ENCODE data around the gene TNIP3. TPM values are rescaled to one million over a fixed set of nuclear protein-coding genes. Genes with fewer than 3 reads are reported as not detected.

Gene TNIP3
- total RNA-seq, 4 donors from 2014 or later = 0.81 TPM; not detected in 3

- H3K4me3 ChIP-seq = no peak overlapping the region
- no peaks in the 10 kb centered on the region for H3K27me3 ChIP-seq
- no peaks in the 10 kb centered on the region for H3K4me1 ChIP-seq
- no peak overlapping the region for H3K27ac ChIP-seq
- no peaks in the 10 kb centered on the region for H3K9me3 ChIP-seq
- TF ChIP-seq POLR2A (IDR thresholded peaks at IDR 0.05) (no peak), POLR2AphosphoS5 (IDR thresholded peaks at IDR 0.05) (no peak), EP300 (IDR thresholded peaks at IDR 0.05) (no peak), CTCF (IDR thresholded peaks at IDR 0.05) (no peak)
- ATAC-seq = no peak
- WGBS, 2 donors (ENCODE audit: low coverage in 1 of 2) = 61 to 77% methylated on average over 3 of the region's 3 CpGs
- no peaks in the 10 kb centered on the region for H3K36me3 ChIP-seq
Measured at GRCh38 chr4:121200795-121201472, 36.8 kb upstream of the TNIP3 start.

DNA sequence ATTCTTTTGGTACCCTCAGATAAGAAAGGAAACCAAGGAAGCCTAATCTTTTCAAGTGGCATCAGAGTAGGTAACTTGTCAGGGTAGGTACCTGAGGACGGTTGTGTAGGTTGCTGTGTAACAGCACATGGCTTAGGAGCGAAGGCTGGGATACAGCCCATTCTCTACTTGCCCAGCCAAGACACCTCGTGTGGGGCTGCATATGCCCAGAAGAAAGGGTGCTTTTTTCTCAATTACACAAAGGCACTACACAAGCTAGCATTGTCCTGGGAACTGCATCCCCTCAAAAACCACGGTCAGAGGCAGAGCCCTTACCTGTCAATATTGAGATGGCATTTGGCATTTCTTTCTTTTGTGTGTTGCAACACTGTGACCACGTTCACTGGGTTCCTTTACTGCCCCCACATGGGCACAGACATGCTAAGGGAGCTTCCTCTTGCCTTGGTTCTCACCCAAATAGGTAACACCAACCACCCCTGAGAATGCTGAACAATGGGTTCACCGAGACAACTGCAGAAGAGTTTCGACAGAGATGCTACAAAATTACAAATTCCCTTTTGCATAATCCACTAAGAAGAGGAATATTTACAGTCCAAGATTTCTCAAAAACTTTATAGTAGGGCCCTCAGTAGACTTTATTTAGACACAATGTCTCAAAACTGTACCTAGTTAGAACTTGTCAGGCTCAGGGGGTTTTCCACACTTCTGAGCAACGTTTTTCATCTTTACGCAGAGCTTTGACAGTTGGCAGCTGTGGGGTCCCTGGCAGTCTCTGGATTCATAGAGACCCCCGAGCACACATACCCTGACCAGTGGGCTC is 35.8 kb upstream of the TNIP3 start:
- no peaks in the 10 kb centered on the region for H3K4me1 ChIP-seq
- 72 to 76% methylated on average over 8 to 10 of the region's 10 CpGs for WGBS, 2 donors (ENCODE audit: low coverage in 1 of 2)
- TF ChIP-seq EP300 (IDR thresholded peaks at IDR 0.05) = no peak
- TF ChIP-seq CTCF (IDR thresholded peaks at IDR 0.05) = no peak
- TF ChIP-seq POLR2AphosphoS5 (IDR thresholded peaks at IDR 0.05) = no peak
- TF ChIP-seq POLR2A (IDR thresholded peaks at IDR 0.05) = no peak
- no peaks in the 10 kb centered on the region for H3K9me3 ChIP-seq
- ATAC-seq = no peak
- H3K27me3 ChIP-seq = no peaks in the 10 kb centered on the region
- H3K4me3 ChIP-seq = no peak overlapping the region
- H3K27ac ChIP-seq = no peak overlapping the region
- H3K36me3 ChIP-seq = no peaks in the 10 kb centered on the region

GRCh38 chr4:121198251-121198650 is 34.1 kb upstream of the TNIP3 start:
- TF ChIP-seq POLR2A (IDR thresholded peaks at IDR 0.05) = no peak
- no peak for TF ChIP-seq CTCF (IDR thresholded peaks at IDR 0.05)
- no peak for TF ChIP-seq POLR2AphosphoS5 (IDR thresholded peaks at IDR 0.05)
- no peak for TF ChIP-seq EP300 (IDR thresholded peaks at IDR 0.05)
- no peaks in the 10 kb centered on the region for H3K27me3 ChIP-seq
- H3K4me3 ChIP-seq = no peak overlapping the region
- no peak overlapping the region for H3K27ac ChIP-seq
- H3K4me1 ChIP-seq = no peaks in the 10 kb centered on the region
- no peaks in the 10 kb centered on the region for H3K36me3 ChIP-seq
- ATAC-seq = no peak
- no peaks in the 10 kb centered on the region for H3K9me3 ChIP-seq

GRCh38 chr4:121195649-121196048 is 31.5 kb upstream of the TNIP3 start:
- no peak for ATAC-seq
- Histone ChIP-seq H3K27ac (no peak overlapping the region), H3K4me3 (no peak overlapping the region), H3K9me3 (no peaks in the 10 kb centered on the region), H3K27me3 (no peaks in the 10 kb centered on the region), H3K36me3 (no peaks in the 10 kb centered on the region), H3K4me1 (peaks cover 0 to 5% (median 0%) of the 10 kb centered on the region in 3 donors)
- WGBS, 2 donors (ENCODE audit: low coverage in 1 of 2) = 53 to 79% methylated on average over 2 of the region's 2 CpGs
- TF ChIP-seq POLR2A (IDR thresholded peaks at IDR 0.05) = no peak
- TF ChIP-seq POLR2AphosphoS5 (IDR thresholded peaks at IDR 0.05) = no peak
- no peak for TF ChIP-seq EP300 (IDR thresholded peaks at IDR 0.05)
- no peak for TF ChIP-seq CTCF (IDR thresholded peaks at IDR 0.05)

DNA sequence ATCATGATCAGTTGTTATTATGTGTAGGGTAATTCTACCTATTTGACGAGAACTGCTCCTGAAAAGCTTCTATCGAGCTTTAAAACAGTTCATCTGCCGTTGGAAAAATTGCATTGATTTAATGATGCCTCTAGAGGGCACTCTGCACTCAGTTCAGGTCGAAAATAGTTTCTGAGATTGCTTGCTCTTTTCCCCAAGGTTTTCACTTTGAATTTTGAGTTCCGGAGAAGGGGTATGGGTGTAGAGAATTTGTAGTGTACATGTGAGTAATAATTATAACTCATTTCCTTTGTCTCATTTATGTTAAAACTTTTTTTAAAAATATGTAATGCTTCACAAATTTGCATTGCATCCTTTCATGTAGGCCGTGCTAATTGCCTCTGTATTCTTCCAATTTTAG is 28.4 kb upstream of the TNIP3 start:
- Histone ChIP-seq H3K27ac (no peak overlapping the region), H3K9me3 (no peaks in the 10 kb centered on the region), H3K36me3 (no peaks in the 10 kb centered on the region), H3K4me3 (no peak overlapping the region), H3K27me3 (no peaks in the 10 kb centered on the region), H3K4me1 (peaks cover 0 to 5% (median 0%) of the 10 kb centered on the region in 3 donors)
- ATAC-seq = no peak
- WGBS, 2 donors (ENCODE audit: low coverage in 1 of 2) = 16 to 18% methylated on average over 6 of the region's 6 CpGs
- peak; percentile 31 to 67 (median 40) for TF ChIP-seq CTCF (IDR thresholded peaks at IDR 0.05)
- no peak for TF ChIP-seq POLR2A (IDR thresholded peaks at IDR 0.05)
- TF ChIP-seq POLR2AphosphoS5 (IDR thresholded peaks at IDR 0.05) = no peak
